HG02623 (cell line): ENCODE measurements around the gene CEP57.
A peak's percentile ranks its signal among the peaks of the same experiment; 100 is the strongest.
"Not testable (repeated sequence)": the region's sequence is repeated elsewhere in the genome, so short reads cannot be mapped to it uniquely, and the experiment has no call there.

Experiments used
- ATAC-seq: cut with Tn5 transposase; IDR thresholded peaks from one replicate; pipeline ENCODE4 v1.9.1; 2021; ENCODE audit warnings: moderate library complexity; ENCODE audit not compliant: unreplicated experiment

CEP57 gene

DNA sequence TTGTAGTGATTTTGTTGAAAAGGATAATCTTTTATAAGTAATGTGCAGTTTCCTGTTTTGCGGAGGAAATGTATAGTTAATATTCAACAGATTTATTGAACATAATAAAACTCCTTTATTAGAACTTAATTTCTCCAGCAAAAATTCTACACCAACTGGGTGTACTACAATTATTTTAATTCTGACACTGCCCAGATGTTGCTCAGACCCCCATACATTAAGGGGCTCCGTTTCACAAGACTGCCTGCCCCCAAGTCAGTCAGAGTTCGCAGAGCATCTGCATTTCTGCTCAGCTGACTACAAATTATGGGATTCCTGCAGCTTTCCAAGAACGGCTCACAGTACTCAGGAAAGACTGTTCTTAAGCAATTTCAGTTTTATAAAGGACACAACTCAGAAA is 6.2 kb downstream of the CEP57 start:
- no peak for ATAC-seq

DNA sequence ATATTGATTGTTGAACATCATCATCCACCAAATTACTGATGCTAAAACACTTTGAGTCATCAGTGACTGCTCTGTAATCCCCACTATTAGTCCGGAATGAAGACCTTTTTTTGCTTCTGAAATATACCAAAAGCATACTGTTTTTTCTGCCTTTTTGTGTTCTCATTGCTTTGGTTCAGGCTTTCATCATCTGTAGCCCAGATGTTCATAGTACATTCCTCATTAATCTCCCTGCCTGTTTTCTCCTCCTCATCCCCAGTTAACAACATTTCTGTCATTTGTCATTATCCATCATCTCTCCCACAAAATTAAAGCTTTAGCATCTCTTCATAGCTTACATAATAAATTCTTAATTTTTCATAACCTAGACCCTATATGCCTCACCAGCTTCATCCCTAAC is 9.2 kb downstream of the CEP57 start:
- ATAC-seq, result no peak

DNA sequence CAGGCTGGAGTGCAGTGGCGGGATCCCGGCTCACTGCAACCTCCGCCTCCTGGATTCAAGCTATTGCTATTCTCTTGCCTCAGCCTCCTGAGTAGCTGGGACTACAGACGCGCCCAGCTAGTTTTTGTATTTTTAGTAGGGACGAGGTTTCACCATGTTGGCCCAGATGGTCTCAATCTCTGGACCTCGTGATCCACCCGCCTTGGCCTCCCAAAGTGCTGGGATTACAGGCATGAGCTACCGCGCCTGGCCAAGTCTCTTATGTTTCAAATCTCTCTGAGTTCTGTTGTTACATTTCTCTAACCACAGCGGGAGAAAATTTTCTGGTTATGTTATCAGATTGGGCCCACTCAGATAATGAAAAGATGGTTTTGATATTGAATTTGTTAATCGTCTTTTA is 10.1 kb downstream of the CEP57 start:
- no peak for ATAC-seq

DNA sequence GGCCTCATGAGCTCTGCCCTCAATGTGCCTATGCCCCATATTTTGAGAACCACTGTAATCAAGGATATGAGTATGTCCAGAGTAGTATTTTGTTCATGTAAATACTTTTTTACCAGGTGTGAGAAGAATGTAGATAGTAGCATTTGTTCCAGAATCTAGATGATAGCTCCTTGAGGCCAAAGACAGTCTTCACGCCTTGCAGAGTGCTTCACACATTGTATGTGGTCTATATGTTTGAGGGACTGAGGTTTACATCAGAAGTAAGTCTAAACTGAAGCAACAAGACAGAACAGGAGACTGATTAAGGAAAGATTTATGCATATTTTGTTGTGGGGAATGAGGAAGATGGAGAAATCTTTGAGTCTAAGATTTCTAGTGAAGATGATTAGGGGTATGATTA is 12.5 kb downstream of the CEP57 start:
- ATAC-seq, result no peak

DNA sequence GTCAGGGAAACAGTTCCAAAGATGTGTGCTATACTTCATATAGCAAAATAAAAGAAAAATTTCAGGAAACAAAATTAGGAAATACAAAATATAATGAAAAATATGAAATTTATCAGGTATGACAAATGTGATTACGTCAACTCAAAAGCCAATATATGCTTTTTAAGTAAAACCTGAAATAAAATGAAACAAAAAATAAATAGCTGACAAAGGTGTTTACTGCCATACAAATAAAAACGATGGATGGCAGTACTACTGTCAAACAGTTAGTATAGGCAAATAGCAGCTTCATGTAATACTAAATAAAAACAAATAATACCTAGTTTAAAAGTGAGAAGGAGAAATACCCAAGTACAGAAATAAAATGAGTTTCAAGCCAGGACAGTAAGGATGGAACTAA is 13.7 kb downstream of the CEP57 start:
- ATAC-seq, result no peak

DNA sequence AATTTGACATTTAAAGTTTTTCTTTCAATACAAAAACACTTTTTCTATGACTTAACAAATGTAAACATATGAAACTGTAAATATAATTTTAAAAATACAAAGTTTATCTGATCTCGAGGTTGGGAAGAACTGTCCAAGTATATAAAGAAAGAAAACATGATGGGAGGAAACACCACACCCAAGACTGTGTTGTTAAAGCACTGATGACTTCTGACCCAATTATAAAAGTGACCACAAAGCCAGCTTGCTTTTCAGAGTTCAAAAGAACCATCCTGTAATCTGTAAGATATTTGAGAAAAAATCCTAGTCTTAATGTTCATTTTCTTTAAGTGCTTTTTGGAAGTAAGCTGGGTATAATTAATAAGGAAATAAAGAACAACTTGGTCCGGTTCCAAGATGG is 15.6 kb downstream of the CEP57 start:
- ATAC-seq, result no peak

DNA sequence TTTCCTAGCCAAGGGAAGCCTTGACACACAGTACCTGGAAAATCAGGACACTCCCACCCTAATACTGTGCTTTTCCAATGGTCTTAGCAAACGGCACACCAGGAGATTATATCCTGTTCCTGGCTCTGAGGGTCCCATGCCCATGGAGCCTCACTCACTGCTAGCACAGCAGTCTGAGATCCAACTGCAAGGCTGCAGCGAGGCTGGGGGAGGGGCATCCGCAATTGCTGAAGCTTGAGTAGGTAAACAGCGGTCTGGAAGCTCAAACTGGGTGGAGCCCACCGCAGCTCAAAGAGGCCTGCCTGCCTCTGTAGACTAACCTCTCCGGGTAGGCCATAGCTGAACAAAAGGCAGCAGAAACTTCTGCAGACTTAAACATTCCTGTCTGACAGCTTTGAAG is 16.2 kb downstream of the CEP57 start:
- not testable (repeated sequence) for ATAC-seq

DNA sequence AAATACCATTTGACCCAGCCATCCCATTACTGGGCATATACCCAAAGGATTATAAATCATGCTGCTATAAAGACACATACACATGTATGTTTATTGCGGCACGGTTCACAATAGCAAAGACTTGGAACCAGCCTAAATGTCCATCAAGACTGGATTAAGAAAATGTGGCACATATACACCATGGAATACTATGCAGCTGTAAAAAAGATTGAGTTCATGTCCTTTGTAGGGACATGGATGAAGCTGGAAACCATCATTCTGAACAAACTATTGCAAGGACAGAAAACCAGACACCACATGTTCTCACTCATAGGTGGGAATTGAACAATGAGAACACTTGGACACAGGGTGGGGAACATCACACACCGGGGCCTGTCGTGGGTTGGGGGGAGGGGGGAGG is 20.8 kb downstream of the CEP57 start:
- not testable (repeated sequence) for ATAC-seq

DNA sequence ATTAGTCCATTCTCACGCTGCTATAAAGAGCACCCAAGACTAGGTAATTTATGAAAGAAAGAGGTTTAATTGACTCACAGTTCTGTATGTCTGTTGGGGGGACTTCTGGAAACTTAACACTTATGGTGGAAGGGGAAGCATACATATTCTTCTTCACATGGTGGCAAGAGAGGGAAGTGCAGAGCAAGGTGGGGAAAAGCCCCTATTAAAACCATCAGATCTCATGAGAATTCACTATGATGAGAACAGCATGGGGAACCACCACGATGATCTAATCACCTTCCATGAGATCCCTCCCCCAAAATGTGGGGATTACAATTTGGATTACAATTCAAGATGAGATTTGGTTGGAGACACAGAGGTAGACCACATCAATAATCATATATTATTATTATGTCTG is 25.7 kb downstream of the CEP57 start:
- no peak for ATAC-seq

DNA sequence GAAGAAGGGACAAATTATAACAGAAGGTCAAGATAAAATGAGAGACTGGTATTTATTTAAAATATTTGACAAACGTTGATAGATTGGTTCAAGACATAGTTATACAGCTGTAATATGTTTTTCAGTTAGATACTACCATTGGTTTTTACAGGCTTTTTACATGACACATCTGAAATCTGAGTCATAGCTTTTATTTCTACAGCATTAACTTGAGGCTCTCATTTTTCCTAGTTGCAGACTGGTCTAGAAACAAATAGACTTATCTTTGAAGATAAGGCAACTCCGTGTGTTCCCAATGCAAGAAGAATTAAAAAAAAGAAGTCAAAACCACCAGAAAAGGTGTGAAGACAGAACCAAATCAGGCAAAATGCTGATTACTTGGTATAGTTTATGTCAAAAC is 31.3 kb downstream of the CEP57 start:
- ATAC-seq, result no peak

DNA sequence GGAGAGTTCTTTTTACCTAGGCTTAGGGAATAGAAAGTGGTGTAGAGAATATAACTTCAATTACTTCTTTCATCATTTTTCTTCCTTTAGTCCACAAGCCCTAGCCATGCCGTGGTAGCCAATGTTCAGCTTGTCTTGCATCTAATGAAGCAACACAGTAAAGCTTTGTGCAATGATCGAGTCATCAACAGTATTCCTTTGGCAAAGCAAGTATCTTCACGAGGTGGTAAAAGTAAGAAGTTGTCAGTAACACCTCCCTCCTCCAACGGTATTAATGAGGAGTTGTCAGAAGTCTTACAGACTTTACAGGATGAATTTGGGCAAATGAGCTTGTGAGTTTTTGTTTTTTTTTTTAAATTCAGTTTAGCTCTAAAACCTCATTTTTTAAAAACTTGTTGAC is 37.4 kb downstream of the CEP57 start:
- no peak for ATAC-seq

DNA sequence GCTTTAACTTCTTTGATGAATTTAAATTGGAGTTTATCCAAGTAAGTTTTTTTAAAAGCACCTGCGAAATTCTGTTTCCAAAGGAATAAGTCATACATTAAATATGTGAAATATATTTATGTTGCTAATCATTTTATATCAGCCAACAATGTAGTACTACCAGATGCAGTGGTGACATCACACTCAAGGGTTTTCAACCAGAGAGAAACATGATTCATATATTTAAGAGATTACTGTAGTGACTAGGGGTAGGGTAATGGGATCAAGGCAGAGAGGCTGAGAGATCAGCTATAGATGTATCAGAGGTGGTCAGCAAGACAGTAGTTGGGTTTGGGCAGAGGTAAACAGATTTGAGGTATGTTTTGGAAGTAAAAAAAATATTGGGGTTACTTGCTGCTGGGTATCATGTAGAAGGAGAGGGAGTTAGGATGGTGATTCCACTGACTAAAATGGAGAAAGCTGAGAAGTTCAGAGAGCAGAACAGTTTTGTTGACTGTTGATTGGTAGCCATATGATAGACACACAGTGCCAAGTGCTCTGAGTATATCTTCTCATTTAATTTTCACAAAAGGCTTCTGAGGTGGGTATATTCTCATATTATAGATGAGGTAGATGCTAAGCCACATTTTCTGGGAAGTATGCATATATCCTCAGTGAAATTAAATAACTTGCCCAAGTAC is 39.4 kb downstream of the CEP57 start:
- ATAC-seq, result no peak

DNA sequence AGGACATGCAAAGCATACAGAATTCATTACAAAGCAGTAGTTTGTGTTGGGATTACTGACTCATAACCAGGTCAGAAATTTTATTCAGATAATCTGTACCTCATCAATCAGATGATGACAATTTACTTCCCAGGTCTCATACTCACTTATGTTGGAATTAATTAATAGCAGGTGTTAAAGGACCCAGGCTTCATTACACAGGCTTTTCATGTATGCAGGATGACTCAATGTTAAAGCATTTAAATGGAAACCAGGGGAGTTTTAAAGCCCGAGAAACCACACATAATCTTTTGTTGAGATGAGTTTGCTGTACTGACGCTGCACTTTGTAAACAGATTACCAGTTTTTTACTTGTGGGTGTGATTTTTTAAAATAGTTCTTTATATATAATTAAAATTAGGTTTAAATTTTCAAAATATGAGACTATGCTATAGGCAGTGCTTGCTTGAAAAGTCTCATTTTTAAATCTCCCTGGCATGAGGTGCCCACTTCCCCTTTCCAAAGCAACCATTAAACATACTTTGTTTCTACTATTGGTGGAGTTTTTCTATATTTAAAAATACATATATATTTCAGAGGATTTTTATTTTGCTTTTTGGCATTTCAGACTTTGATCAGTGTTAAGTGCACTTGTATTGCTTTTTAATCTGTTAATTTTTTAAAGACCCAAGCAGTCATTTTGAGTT is 41.0 kb downstream of the CEP57 start:
- ATAC-seq, result no peak

DNA sequence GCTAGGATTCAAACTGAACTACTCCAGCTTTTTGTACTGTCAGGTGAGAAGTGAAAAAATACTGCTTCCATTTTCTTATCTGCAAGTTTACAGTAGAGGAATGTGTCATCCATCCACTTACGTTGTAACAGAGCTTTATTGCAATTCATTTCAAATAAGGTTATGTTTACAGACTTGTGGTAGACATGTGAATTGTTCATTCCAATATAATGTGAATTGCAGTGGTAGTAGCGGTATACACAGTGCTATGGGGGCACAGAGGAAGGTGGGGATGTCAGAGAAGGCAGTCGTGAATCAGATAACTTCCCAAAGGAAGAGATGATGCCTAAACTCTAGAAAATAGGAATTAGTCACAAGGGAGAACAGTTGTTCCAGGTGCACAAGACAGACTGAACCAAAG is 42.5 kb downstream of the CEP57 start:
- no peak for ATAC-seq

DNA sequence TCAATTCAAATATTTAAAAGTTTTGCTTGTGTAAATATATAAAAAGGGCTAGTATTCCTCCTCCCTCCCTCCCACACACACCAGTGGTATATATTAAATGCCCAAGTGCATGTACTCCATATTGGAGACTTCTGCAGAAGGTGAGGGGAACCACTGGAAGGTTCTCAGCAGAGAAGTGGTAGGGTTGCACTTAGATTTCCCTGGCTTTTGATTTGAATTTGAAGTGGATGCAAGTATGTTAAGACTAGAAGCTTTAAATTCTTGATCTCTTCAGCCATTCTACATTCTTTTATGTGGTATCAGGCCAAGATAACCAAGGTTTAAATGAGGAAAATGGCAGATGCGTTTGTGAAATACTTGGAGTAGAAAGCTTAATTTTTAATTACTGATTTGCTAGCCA is 43.1 kb downstream of the CEP57 start:
- no peak for ATAC-seq

DNA sequence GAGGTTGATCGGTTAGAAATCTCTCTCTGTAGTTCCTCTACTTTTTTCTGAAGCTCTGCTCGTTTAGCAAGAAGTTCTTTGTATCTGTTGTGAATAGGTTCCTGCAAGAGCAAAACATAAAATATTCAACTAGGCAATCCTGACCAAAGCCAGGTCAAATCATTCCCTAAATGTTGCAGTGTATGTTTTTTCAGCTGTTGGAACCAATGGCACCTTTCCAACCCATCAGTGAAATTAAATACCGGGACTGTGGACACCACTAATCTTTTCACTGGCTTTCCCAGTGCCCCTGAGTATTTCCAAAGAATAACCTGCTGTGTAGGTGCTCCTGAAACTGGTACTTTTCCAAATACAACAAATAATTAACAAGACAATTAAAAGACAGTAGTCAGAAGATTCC is 45.1 kb downstream of the CEP57 start:
- no peak for ATAC-seq

DNA sequence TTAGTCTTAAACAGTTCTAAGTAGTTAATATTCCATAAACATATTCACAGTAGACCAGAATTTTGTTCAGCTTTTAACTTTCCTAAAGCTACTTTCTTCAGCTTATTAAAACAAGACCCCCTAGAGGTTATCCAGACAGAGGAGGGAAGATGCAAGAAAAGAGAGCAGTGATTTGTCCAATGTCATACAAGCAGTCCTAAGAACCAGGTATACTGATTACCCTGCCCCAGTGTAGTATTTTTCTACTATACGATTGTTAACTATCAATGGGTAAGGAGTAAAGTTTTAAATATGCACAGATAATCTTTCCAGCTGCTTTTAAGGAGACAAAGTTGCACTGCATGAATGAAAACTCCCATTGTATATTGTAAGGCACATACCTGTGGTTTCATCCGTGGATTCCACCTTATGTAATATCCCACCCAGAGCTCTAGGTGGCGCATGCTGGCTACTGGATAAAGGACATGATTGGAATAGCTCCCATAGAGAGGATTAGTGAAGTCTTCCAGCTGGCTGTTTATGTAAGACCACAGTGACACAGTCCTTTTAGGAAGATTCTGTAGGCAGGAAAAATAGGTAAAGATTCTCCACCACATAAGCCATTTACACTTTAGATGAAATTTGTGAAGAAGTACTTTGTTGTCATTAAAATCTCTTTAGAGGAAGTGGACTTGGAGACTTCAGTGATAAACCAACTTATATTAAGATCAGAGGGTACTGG is 45.6 kb downstream of the CEP57 start:
- ATAC-seq, result peak; percentile 88

DNA sequence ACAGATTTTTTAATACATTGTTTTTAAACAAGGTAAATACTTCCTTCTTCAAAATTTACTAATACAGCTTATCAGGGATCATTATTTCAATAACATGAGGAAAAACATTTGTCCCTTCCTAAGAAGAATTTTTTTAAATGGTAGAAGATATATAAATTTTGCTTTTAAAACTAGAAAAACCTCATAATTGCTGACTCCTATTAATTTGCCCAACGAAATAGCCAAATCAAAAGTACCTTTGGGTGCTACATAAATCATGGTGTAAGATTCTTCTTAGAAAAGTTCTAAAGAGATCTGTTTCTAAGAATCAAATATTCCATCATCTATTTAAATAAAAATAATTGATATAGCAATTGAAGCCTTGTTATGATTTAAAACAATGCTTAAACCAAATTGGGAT is 54.9 kb downstream of the CEP57 start:
- ATAC-seq, result no peak

DNA sequence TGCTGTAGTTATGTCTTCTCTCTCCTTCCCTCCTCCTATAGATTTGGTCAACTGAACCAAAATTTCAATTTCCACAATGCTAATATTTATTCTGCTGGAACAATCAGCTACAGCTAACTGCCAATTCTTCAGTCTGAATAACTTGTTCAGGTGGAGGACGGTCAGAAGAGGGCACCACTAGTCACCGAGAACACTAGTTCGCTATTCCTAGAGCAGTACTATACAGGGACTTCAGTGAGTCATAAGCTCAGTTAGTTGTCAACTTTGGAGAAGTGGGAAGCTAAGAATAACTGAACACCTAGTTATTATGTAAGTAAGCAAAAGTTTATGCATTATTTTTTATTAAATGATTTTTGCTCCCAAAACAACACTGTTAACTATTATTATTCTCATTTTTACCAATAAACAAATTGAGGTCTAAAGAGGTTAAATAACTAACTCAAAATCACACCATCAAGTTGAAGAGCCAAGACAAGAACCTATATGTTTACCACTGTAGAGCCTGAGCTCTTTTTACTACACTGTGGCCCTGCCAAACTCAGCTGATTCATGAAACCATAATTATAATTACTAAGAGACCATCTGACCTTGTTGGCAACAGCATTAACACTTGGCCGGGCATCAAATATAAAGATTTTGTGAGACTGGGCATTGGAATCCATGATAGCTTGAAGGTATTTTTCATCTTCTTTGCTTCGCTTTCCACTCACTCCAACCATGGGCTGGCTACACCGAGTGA is 59.0 kb downstream of the CEP57 start:
- ATAC-seq, result peak; percentile 68

DNA sequence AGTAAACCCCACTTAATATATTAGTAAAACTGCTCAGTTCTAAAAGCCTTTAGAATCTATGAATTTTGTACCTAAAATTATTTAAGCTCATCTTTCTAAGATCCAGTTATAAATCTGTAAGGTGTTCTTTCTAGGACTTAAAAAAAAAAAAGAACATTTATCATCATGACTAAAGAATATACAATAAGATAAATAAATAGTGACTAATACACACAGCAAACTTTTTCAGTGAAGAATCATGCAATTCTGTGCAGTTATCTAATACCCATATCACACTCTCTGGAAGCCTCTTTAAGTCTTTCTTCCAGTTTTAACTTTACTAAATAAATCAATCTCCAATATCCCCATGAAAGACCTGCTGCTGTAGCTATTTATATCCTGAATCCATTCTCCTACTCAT is 59.8 kb downstream of the CEP57 start:
- ATAC-seq, result no peak

DNA sequence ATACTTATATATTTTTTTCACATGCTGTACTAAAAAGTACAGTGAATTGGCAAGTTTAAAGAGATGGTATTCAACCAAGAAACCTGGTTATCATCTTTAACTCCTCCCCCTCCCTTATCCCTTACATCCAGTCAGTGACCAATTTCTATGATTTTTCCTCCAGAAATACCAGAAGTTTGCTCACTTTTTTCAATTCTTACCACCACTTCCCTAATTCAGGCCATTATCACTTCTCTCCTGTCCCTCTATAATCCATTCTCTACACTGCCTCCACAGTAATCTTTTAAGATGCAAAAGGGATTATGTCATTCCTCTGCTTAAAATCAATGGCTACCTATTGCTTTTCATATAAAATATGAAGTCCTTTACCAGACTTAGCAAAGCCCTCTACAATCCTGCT is 62.8 kb downstream of the CEP57 start:
- ATAC-seq, result no peak

DNA sequence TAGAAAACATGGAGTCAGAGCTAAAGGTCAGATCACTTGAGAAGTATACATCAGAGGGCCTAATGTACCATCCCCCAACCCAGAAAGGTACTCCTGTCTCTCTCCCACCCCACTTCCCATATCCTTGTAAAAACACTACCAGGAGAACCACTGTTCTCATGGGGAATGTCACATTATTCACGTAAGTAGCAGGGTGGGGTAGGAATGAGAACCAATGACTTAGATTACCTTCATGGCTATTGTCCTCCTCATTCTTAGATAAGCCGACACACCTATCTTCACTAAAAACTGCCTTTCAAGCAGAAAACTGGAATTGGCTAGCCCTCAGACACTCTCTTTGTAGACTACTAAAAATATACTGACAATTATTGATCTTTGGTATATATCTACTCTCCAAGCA is 63.6 kb downstream of the CEP57 start:
- no peak for ATAC-seq
